Muscle layer of duodenum (tissue), 2 donors: Measurements from ENCODE around the gene EPG5.

ENCODE experiments used
- H3K27ac ChIP-seq: one replicate; pipeline ENCODE4 v1.7.0; 2013; ENCODE audit warnings: mild to moderate bottlenecking, low read length
- H3K27me3 ChIP-seq: one replicate; pipeline ENCODE4 v1.7.0; 2013; ENCODE audit warnings: low read depth, mild to moderate bottlenecking, control low read depth, low read length
- H3K36me3 ChIP-seq, 2 donors: one replicate each; pipeline ENCODE4 v1.7.0; 2013; ENCODE audit warnings: low read length in 2 of 2, control low read depth in 1 of 2, mild to moderate bottlenecking in 1 of 2; ENCODE audit not compliant: insufficient read depth in 2 of 2, control insufficient read depth in 1 of 2
- H3K4me1 ChIP-seq, 2 donors: one replicate each; pipeline ENCODE4 v1.7.0; 2013; ENCODE audit warnings: low read length in 2 of 2, mild to moderate bottlenecking in 2 of 2, control low read depth in 1 of 2, moderate library complexity in 1 of 2; ENCODE audit not compliant: insufficient read depth in 2 of 2, control insufficient read depth in 1 of 2
- H3K4me3 ChIP-seq, 2 donors: one replicate each; pipeline ENCODE4 v1.7.0; 2013; ENCODE audit warnings: low read length in 2 of 2, low read depth in 1 of 2, mild to moderate bottlenecking in 1 of 2
- H3K9me3 ChIP-seq, 2 donors: one replicate each; pipeline ENCODE4 v1.7.0; 2013; ENCODE audit warnings: low read length in 2 of 2, control low read depth in 1 of 2, mild to moderate bottlenecking in 1 of 2; ENCODE audit not compliant: control insufficient read depth in 1 of 2
- donor health status: healthy.

Gene EPG5

DNA sequence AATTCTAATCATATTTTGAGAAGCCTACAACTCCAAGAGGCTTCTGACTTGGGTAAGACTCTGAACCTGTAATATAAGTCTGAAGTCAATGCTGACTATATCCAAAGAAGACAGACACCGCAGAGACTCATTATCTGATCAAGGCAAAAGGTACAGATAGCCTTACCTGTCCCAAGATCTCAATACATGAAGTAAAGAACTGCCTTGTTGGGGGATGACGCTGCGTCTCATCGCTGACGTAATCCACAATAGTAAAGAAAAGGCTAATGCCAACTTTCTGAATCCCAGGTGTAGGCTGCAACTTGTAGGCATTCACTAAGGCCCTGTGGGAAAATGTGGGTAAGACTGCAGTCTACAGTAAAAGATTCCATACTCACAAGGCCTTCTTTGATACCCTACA is 79.5 kb downstream of the EPG5 start:
- H3K9me3 ChIP-seq = no peaks in the 10 kb centered on the region
- no peaks in the 10 kb centered on the region for H3K27me3 ChIP-seq
- H3K4me3 ChIP-seq = no peak overlapping the region
- H3K4me1 ChIP-seq = no peaks in the 10 kb centered on the region
- peaks cover 19 to 34% of the 10 kb centered on the region in 2 donors for H3K36me3 ChIP-seq
- H3K27ac ChIP-seq = no peak overlapping the region

DNA sequence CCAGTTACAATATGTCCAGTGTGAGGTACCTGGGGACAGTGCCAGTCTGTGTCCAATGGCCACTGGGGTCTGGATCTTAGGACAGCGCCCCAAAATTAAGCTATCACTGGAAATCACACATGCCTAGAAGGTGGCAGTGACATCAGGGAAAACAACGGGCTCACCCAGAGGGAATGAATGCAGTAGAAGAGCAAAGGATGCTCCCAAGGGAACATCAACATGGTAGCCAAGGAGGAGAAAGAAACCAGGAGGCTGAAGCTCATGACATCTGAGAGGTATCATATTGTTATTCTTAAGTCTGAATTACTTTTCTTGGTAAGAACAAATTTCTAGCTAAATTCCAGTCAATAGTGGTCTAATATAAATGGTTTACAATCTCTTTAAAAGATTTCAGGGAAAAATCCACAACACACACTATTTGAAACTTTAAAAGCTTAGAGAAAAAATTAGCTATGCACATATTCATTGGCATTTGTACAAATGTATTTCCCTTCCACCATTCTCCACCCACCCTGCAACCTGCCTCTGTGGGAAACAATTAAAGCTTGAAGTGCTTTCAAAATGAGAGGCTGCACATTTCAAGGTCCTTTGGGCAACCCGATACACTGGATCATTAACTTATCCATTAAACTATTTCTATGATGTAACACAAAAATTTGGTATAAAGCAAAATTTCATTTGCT is 86.1 kb downstream of the EPG5 start:
- no peaks in the 10 kb centered on the region for H3K9me3 ChIP-seq
- no peaks in the 10 kb centered on the region for H3K27me3 ChIP-seq
- no peak overlapping the region for H3K27ac ChIP-seq
- no peaks in the 10 kb centered on the region for H3K4me1 ChIP-seq
- H3K36me3 ChIP-seq = peaks cover 40 to 45% of the 10 kb centered on the region in 2 donors
- H3K4me3 ChIP-seq = no peak overlapping the region

DNA sequence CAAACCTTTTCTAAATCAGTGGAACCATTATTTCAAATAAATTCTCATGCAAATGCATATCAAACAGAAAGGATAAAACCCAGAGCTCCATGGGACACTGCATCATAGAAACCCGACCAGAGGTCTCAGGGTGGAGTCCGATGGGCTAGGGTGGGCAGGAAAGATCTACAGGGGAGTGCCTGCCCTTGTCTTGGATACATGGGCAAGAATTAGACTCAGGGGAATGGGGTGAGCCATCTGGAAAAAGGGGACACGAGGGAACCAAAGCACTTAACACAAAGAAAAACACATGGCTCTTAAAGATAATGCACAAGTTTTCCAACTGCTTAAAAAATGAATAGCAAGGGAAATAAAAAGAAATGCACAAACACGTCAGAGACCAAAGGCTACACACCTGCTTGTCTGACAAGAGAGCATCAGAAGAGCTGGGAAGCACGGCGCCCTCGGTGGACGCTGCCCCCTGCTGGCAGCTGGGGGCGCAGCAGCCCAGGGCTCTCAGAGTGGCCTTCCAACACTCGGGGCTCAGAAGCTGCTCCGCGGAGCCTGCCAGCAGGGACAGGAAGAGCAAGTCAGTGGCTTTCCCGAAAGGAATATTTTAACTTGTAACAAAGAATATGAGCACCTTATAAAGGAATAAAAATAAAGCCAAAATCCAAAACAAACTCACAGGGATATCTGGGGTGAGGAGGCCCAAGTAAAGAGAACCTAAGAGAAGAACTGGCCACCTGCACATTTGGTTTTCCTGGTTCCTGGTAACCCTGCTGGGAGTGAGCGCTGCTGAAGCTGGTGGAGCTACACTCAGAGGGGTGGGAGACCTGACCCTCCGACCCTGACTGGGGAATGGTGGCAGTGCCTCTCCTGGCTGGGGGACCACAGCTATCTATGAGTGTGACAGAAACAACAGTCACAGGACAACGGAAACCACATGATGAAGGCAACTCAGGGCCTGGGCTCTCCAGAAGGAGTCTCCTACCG is 87.2 kb downstream of the EPG5 start:
- H3K27me3 ChIP-seq = no peaks in the 10 kb centered on the region
- H3K36me3 ChIP-seq = peaks cover 40 to 51% of the 10 kb centered on the region in 2 donors
- H3K4me3 ChIP-seq = no peak overlapping the region
- no peak overlapping the region for H3K27ac ChIP-seq
- H3K9me3 ChIP-seq = no peaks in the 10 kb centered on the region
- no peaks in the 10 kb centered on the region for H3K4me1 ChIP-seq

DNA sequence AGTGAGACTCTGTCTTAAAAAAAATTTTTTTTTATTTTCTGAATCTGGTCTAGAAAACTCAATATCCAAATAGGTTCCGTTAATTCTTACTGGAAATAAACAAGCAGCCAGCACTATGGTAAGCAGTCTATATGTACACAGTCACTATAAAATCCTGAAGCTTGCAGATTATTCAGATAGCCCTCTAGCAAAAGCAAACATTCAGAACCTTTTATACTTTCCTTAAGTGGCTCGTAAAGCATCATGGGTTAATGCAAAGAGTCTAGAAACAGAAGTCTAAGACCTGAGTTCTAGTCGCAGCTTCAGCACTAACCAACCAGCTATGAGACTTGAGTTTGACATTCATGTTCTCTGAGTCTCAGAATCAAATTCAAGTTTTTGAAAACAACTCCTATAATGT is 89.7 kb downstream of the EPG5 start:
- H3K27me3 ChIP-seq = no peaks in the 10 kb centered on the region
- no peaks in the 10 kb centered on the region for H3K4me1 ChIP-seq
- H3K36me3 ChIP-seq = peaks cover 34 to 35% of the 10 kb centered on the region in 2 donors
- H3K9me3 ChIP-seq = no peaks in the 10 kb centered on the region
- no peak overlapping the region for H3K4me3 ChIP-seq
- H3K27ac ChIP-seq = no peak overlapping the region

DNA sequence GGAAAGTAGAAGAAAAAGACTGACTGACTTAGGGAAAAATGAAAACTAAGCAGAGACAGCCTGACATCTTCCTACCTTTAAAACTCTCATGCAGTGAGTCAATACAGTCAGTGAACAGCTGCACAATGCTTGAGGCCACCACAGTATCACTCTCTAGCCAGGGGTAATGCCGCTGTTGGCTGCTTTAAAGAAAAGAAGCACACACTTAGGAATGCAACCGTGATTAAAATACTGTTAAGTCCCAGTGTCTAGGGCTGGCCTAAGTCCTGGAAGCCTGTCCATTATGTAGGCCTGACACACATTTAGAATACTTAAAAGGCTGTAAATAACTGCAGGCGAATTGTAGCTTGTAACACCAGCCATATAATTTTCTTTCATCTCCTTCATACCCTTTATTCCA is 91.0 kb downstream of the EPG5 start:
- Histone ChIP-seq H3K27me3 (no peaks in the 10 kb centered on the region), H3K36me3 (peaks cover 23 to 35% of the 10 kb centered on the region in 2 donors), H3K27ac (no peak overlapping the region), H3K4me1 (no peaks in the 10 kb centered on the region), H3K9me3 (no peaks in the 10 kb centered on the region), H3K4me3 (no peak overlapping the region)

DNA sequence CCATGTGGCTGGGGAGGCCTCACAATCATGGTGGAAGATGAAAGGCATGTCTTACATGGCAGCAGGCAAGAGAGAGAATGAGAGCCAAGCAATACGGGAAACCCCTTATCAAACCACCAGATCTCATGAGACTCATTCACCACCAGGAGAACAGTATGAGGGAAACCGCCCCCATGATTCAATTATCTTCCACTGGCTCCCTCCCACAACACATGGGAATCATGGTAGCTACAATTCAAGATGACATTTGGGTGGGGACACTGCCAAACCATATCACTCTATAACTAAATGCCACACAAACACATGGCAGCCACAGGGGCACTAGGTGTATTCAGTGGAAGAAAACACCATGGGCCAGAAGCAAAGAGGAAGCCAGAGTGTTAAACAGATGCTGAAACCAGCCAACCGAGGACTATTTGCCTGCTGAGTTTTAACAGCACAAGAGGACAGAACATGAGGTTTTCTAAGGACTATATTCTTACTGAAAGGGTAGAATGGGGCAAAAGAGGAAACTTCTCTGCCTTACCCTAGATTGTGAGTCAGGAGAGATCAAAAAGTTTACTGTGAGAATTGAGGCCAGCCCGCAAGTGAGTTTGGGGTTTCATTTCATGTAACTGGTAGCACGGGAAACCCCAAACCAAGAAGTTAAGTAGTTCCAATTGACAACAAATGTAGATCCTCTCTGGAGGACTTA is 92.5 kb downstream of the EPG5 start:
- Histone ChIP-seq H3K27me3 (no peaks in the 10 kb centered on the region), H3K36me3 (peaks cover 24 to 42% of the 10 kb centered on the region in 2 donors), H3K9me3 (no peaks in the 10 kb centered on the region), H3K4me1 (no peaks in the 10 kb centered on the region), H3K27ac (no peak overlapping the region), H3K4me3 (no peak overlapping the region)

DNA sequence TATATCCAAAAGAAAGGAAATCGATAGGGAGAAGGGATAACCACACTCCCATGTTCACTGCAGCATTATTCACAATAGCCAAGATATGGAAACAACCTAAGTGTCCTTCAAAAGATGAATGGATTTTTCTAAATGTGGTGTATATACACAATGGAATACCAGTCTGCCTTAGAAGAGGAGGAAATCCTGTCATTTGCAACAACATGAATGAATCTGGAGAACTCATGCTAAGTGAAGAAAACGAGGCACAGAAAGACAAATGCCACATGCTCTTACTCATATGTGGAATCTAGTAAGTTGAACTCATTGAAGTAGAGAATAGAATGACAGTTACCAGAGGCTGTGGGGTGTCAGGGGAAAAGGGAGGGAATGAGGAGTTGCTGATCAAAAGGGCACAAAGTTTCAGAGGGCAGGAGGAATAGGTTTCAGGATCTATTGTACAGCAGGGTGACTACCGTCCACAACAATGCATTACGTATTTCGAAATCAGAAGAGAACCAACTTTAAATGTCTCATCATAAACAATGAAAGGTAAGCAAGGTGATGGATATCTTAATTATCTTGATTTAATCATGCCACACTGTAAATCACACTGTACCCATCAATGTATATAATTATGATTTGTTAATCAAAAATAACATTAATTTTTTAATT is 95.6 kb downstream of the EPG5 start:
- Histone ChIP-seq H3K4me1 (no peaks in the 10 kb centered on the region), H3K9me3 (no peaks in the 10 kb centered on the region), H3K4me3 (no peak overlapping the region), H3K36me3 (peaks cover 30 to 40% of the 10 kb centered on the region in 2 donors), H3K27ac (no peak overlapping the region), H3K27me3 (no peaks in the 10 kb centered on the region)

DNA sequence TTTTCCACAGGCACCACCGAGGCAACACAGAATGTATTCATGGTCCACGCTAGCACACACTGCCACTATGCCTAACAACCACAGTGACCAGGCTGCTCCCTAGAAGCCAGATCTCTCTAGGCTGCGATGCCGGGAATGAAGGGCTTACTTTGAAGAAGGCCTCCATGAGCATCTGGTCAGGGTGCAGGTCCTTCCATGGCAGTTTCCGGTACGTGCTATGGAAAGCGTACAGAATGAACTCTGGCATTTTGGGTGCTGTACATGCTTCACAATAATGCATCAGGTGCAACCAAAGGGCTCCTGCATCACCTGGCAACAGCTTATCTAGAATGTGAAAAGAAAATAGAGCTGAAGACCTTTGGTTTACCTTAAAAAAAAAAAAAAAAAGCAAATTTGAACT is 96.7 kb downstream of the EPG5 start:
- H3K27ac ChIP-seq = no peak overlapping the region
- H3K4me3 ChIP-seq = no peak overlapping the region
- H3K9me3 ChIP-seq = no peaks in the 10 kb centered on the region
- H3K36me3 ChIP-seq = peaks cover 32 to 41% of the 10 kb centered on the region in 2 donors
- no peaks in the 10 kb centered on the region for H3K4me1 ChIP-seq
- no peaks in the 10 kb centered on the region for H3K27me3 ChIP-seq

DNA sequence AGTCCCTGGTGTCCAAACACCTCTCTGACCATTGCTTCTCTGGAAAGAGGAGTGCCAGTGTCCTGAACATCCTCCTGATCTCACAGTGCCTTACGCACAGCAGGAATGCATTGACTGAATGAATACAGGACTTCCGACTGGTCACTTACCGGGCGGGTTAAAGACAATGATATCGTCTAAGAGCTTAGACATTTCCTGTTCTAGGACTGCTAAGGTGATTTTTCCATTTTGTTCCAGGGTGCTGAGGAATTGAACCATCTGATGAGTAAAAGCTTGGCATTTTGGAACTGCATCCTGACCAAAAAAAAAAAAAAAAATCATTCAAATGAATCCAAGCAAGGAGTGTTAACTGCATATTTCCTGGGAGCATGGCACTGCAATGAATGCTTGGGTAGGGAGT is 101.7 kb downstream of the EPG5 start:
- Histone ChIP-seq H3K27ac (no peak overlapping the region), H3K9me3 (no peaks in the 10 kb centered on the region), H3K27me3 (no peaks in the 10 kb centered on the region), H3K4me1 (no peaks in the 10 kb centered on the region), H3K36me3 (peaks cover 52 to 60% of the 10 kb centered on the region in 2 donors), H3K4me3 (no peak overlapping the region)

DNA sequence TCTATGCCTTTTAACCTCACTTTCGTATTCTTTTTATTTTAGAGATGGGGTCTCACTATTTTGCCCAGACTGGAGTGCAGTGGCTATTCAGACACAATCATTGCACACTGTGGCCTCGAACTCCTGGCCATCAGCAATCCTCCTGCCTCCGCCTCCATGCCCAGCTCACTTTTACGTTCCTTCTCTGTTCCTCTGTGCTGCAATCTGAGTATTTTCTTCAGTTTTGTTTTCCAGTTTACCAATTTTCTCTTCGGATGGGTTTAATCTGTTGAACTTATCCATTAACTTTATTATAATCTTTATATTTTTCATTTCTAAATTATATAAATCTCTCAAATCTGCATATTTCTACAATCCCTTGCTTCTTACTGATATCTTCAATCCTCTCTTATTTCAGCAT is 103.0 kb downstream of the EPG5 start:
- Histone ChIP-seq H3K4me1 (no peaks in the 10 kb centered on the region), H3K27me3 (no peaks in the 10 kb centered on the region), H3K36me3 (peaks cover 54 to 64% of the 10 kb centered on the region in 2 donors), H3K4me3 (no peak overlapping the region), H3K27ac (no peak overlapping the region), H3K9me3 (no peaks in the 10 kb centered on the region)

DNA sequence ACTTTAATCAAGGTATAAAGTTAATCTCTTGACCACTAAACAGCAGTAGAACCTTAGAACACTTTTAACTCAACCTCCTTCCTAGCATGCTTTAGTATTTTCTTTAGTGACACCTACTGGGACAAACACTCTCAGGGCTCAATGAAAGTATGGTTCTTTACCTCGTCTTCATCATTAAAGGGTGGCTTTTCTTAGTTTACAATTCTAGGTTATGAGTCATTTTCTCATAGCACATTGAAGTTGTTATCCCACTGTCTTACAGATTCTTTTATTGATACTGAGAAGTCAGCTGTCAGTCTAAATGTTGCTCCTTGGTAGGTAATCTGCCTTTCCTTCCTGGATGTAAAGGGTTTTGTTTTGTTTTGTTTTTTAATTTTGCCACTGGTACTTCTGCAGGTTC is 103.7 kb downstream of the EPG5 start:
- H3K9me3 ChIP-seq = no peaks in the 10 kb centered on the region
- no peak overlapping the region for H3K27ac ChIP-seq
- H3K36me3 ChIP-seq = peaks cover 60 to 70% of the 10 kb centered on the region in 2 donors
- no peaks in the 10 kb centered on the region for H3K4me1 ChIP-seq
- H3K4me3 ChIP-seq = no peak overlapping the region
- H3K27me3 ChIP-seq = no peaks in the 10 kb centered on the region
